IPS-18c (cell line): ENCODE data around the gene EPS15.
"Not testable (repeated sequence)": the region's sequence is repeated elsewhere in the genome, so short reads cannot be mapped to it uniquely, and the experiment has no call there.

Experiments used
- H3K4me3 ChIP-seq: 2 replicates; pipeline ENCODE4 v1.7.0; 2013; ENCODE audit warnings: low read depth, mild to moderate bottlenecking, low read length, moderate library complexity; ENCODE audit not compliant: insufficient read depth
- H3K9me3 ChIP-seq: one replicate; pipeline ENCODE4 v1.6.1; 2013; ENCODE audit warnings: mild to moderate bottlenecking, low read length, moderate library complexity; ENCODE audit not compliant: control insufficient read depth, insufficient read depth

The EPS15 gene

DNA sequence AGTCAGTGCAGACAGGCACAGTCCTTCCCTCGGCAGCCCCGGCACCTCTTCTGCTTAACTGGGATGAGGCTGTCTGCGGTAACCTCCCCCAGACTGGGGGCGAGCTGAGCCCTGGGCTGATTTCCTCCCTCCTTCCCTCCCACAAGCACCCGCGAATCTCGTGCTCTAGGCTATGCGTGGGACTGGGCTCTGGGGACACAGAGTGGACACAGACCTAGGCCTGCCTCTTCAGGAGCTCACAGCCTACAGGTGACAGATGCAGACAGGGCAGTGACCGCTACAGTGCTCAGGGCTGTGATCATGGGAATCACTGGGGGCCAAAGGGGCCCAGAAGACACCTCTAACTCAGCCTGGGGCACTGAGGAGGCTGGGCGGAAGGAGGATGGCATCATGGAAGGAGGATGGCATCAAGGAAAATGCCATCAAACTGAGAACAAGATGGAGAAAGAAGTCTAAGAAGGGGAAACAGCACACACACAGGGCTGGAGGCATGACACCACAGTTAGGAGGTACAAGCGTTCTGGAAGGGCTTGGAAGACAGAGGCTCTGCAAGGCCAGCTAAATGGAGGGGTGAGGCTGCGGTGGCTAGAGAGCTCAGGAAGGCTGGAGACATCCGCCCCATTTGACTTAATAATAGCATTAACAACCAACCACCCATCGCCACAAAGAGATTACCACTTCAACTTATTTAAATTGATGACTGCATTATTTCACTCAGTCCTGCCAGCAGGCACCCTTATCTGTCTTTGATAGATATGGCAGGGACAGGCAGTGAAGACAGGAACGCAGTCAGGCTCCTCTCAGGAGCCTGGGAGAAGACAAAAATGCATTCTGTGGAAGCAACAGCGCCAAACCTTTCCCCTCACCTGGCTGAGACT lies 192.9 kb downstream of the EPS15 start:
- H3K4me3 ChIP-seq, result no peak overlapping the region
- H3K9me3 ChIP-seq, result no peaks in the 10 kb centered on the region

DNA sequence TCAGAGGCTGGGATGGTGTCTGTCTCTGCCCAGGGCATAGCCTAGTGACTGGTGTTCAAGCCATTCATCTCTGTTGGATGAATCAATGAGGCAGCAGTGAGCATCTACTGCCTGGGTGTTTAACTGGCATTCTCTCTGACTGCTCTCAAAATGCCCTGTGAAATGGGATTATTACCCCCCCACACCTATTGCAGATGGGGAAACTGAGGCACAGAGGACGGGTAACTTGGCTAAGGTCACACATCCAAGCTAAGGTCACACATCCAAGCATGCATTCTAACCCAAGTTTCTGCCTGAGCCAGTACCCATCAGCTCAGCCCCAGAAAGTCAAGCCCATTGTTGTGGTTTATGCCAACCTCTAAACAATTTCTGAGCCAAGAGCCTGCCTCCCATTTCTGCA lies 193.7 kb downstream of the EPS15 start:
- H3K9me3 ChIP-seq, result no peaks in the 10 kb centered on the region
- H3K4me3 ChIP-seq, result no peak overlapping the region

DNA sequence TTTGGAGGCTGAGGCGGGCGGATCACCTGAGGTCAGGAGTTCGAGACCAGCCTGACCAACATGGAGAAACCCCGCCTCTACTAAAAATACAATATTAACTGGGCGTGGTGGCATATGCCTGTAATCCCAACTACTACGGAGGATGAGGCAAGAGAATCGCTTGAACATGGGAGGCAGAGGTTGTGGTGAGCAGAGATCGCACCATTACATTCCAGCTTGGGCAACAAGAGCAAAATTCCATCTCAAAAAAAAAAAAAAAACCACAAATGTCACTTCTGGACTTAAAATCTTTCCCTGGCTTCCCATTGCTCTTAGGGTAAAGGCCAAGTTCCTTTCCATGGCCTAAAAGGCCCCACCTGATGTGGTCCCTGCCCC lies 194.1 kb downstream of the EPS15 start:
- H3K9me3 ChIP-seq, H3K4me3 ChIP-seq: not testable (repeated sequence)

DNA sequence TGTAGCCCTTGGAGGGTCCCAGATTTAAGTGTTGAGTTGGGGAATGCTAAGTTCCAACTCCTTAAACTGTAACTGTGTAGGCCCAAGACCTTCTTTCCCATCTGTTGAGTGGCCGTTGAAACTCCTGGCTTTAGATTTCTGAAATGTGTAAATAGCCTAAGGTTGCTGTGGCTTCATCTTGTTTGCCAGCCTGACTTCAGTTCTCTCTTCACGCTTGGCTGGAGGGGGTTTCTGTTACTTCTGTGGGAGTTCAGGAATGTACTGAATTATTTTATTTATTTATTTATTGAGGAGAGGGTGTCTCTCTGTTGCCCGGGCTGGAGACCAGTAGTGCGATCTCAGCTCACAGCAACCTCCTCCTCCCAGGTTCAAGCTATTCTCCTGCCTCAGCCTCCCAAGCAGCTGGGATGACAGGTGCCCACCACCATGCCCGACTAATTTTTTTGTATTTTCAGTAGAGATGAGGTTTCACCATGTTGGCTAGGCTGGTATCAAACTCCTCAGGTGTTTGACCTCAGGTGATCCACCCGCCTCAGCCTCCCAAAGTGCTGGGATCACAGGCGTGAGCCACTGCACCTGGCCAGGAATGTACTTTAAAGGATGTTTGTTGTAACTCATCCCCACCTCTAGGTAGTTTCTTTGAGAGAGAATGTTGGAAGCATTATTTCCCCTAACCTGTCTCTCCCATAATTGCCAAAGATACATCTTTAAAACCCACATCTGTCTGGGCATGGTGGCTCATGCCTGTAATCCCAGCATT lies 194.6 kb downstream of the EPS15 start:
- Histone ChIP-seq H3K9me3 (no peaks in the 10 kb centered on the region), H3K4me3 (no peak overlapping the region)

DNA sequence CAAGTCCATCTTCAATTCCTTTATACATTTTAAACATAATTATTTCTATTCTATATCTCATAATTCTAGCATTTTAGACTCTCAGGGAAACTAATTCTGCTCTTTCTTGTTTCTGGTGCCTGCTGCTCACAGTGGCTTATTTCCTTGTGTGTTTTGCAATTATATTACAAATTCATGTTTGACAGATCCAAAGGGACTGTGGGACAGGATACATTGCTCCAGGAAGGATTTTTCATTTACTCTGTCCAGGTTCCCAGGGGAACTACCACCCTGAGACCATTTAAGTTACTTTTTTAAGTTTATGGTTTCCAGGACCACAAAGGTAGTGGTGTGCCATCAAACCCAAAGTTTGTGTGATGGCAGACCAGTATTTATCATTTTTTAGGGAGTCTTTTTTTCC lies 195.3 kb downstream of the EPS15 start:
- Histone ChIP-seq H3K9me3 (no peaks in the 10 kb centered on the region), H3K4me3 (no peak overlapping the region)

DNA sequence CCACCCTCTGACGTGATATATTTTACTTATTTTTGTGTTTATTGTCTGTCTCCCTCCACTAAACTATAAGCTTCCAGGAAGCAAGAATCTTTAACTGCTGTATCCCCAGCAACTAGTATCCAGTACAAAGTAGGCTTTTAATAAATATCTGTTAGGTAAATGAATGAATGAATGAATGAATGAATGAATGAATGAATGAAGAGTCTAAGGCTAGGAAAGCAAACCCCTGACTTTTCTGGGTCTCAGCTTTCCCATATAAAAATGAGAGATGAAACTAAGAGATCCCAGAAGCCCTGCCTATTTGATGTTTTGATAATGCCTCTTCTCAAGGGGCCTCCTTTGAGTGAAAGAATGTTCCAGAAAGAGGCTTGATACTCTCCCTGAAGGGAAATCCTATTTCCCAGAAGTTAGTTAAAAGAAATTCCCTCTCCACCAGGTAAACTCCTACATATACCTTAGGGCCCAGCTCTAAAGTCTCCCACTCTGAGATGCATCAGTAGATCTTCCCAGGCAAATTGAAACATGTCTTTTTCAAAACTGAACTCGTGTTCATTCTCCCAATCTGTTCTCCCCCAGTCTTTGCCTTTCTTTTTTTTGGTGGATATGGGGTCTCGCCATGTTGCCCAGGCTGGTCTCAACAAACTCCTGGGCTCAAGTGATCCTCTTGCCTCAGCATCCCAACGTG lies 196.5 kb downstream of the EPS15 start:
- H3K4me3 ChIP-seq, result no peak overlapping the region
- no peaks in the 10 kb centered on the region for H3K9me3 ChIP-seq

DNA sequence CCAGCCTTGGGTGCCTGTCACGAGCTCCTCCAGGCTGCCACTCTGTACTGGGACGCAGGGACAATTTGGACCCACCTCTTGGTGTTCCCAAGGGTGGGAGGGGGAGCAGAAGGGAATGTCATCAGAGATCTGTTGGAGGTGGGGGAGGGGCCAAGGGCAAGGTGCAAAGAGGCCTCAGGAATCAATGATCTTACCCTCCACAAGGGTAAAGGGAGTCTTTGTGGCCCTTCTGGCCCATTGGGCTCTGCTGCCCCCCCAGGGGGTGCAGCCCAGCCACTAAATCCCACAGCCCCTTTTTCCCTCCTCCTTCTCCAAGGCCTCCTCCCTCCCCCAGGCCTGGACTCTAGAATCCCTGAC lies 197.2 kb downstream of the EPS15 start:
- H3K4me3 ChIP-seq, result no peak overlapping the region; the same call in 1 of the 2 replicates
- no peaks in the 10 kb centered on the region for H3K9me3 ChIP-seq

DNA sequence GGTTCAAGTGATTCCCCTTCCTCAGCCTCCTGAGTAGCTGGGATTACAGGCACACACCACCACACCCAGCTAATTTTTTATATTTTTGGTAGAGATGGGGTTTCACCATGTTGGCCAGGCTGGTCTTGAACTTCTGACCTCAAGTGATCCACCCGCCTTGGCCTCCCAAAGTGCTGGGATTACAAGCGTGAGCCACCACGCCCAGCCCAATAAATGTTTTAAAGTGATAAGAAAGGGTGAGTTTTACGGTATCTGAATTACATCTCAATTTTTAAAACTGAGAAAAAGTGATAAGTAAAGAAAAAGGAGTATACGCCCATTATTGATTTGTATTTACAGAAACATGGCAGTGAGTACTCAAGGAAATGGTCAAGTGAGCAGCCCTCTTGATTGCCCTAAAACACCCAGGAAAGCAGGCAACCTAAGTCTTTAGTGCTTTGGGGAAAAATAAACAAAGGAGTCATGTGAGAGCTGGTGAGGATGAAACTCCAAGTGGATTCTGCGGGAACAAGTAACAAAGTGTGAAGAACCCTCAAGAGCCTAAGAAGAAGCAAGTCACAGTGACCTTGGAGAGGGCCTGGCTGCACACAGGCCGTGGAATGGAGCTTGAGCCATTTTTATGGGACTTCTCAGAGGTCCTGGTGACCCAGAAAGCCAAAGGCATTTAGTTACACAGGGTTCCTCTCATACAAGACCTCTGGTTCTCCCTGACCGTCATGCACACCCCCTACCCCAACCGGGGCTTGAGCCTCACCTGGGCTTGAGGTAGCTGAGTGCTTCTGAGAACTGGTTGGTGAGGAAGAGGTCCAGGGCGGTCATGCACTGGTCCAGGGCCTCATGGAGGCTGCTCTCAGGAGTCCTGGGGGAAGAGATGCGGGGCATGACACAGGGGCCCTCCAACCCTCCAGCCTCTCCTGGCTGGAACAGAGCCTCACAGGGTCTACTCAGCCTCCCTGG lies 197.8 kb downstream of the EPS15 start:
- Histone ChIP-seq H3K9me3 (no peaks in the 10 kb centered on the region), H3K4me3 (no peak overlapping the region; the same call in 1 of the 2 replicates)

DNA sequence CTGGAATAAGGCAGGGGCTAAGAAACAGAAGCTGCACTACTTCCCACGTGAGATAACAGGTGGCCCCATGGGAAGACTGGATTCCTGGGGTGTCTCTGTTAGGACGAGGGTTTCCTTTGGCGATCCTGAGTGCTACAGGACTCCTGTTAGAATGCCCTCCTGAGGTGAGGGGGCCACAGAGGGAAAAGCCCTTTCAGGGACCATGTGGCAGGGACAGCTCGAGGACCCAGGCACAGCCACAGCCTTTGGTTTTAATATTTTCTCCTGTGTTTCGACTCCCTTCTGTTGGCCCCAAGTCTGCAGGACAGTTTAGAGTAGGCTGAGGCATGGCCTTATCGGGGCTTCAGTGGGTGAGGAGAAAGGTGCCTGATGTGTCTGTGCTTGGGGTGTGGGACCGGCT lies 201.3 kb downstream of the EPS15 start:
- Histone ChIP-seq H3K4me3 (no peak overlapping the region), H3K9me3 (no peaks in the 10 kb centered on the region)

DNA sequence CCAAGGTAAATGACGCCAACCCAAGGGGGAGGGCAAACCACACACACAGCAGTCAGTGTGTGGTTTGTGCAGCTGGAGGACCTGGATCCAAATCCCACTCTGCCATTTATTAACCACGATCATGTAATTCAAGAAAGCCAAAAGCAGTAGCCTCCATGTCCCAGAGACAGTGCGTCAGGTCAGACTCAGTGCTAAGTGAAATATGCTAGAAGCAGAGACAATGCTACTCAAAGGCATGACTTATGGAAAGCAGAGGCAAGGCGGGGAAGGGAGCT lies 202.3 kb downstream of the EPS15 start:
- Histone ChIP-seq H3K4me3 (no peak overlapping the region), H3K9me3 (no peaks in the 10 kb centered on the region)

DNA sequence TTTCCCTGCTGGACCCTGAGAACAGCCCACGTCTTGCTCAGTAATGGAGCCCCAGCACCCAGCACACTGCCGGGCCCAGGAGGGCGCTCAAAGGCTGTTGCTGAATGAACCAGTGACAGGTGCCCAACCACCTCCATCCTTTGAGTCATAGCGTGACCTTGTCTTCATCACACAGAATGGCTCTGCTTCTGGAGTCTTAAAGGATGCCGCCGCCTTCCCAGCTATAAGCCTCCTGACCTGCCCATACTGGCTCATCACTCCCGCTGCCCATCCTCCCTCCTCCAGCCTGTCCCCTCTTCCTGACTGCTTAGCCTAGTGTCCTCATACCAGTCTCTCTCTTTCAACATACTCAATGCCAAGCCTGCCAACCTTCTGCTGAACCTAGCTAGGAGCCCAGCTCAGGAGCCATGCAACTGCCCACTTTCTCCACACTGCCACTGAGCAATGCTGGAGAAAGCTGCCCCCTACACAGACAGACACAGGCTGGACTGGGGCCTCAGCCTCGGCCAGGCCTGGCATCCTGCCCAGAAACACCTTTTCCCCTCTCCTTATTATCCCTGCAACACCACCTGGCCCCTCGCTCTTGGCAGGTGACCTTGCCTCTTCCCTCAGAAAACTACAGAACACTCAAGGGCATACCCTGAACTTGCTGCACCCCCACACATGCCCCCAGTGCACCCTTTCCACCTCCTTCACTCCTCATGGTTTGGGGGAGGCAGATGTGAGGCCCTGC lies 202.8 kb downstream of the EPS15 start:
- Histone ChIP-seq H3K4me3 (no peak overlapping the region), H3K9me3 (no peaks in the 10 kb centered on the region)

DNA sequence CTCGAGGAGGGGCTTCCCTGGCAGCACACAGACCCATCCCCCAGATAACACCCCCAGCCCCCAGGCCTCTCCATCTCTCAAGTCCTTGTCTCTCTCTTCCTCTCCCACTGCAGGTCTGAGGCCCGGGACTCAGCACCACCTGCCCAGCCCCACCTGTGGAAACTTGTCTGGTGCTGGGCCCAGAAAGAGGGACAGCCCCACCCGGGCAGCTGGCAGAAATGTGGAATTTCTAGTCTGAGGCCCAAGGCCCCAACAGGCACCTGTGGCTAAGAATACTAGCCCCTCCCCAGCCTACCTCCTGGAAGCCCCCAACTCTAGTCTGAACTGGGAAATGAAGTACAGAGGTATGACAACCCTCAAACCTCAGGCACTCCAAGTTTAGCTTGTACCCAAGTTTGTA lies 204.1 kb downstream of the EPS15 start:
- Histone ChIP-seq H3K9me3 (no peaks in the 10 kb centered on the region), H3K4me3 (no peak overlapping the region)

DNA sequence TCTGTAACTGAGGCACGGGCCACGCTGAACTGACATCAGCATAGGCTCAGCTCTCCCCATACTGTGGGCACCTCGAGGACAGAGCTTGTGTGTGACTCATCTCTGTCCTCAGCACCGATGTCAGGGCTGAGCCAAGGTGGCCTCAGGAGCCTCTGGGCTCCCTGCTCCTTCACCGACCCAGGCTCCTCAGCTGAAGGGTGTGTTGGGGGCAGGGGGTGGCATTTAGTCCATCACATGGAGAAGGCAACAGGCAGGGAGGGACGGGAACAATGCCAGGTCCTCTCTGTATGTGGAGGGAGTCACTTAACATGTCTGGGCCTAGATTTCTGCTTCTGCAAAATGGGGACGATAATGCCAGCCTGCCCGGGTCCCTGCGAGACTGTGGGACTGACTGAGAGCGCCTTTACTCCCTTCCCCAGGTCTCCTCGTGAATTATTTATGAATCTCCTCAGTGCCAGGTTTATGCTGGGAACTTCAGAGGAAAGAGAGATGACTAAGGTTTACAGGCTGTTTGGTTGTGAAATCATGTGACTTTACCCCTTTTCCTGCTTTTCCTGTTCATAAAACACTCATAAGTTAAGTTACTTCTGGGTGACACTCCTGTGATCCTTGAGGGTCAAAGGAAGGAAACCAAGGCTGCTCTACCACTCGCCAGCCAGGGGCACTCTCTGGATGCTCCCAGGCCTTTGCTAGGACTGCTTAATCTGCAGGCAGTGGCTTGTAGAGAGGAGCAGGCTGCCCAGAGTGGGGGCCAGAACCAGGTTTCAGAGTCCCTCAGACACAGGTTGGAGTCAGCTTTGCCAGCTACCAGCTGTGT lies 204.9 kb downstream of the EPS15 start:
- Histone ChIP-seq H3K4me3 (no peak overlapping the region; the same call in 1 of the 2 replicates), H3K9me3 (no peaks in the 10 kb centered on the region)

DNA sequence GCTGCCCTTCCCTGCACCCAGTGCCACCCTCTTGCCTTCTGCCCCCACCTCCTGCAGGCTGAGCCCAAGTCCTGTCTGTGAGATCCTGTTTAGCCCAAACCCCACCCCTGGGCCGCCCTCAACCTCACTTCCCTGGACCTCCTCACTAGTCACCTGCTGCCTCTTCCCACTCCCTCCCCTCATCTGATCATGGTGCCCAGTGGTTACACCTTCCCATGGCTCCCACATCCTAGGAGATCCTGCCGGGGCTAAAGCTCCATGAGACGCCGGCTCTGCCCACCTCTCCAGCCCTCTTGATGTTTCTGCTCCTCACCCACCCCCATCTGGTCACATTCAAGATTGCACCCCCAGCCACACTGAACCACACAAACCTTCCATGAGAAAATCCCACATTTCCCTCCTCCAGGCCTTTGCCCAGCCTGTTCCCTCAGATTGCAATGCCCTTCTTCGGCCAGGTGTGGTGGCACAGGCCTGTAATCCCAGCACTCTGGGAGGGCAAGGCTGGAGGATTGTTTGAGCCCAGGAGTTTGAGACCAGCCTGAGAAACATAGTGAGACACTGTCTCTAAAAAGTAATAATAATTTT lies 205.7 kb downstream of the EPS15 start:
- H3K4me3 ChIP-seq, result no peak overlapping the region
- no peaks in the 10 kb centered on the region for H3K9me3 ChIP-seq

DNA sequence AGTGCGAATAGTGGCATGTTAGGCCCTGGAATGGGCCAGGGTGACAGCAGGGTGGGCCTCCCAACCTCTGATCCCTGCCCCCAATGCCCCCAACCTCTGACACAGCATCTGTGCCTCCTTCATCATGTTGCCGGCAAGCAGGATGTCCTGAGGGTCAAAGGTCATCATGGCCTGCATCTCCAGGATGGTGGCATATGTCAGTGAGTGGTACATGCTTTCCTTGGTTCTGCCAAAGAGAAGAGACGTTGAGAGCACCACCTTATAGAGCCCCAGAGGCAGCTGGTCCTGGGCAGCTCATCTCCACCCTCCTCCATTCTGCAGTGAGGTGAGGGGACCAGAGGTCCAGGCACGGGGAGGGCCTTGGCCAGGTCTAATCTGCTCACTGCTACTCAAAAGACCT lies 206.3 kb downstream of the EPS15 start:
- Histone ChIP-seq H3K9me3 (no peaks in the 10 kb centered on the region), H3K4me3 (no peak overlapping the region)

DNA sequence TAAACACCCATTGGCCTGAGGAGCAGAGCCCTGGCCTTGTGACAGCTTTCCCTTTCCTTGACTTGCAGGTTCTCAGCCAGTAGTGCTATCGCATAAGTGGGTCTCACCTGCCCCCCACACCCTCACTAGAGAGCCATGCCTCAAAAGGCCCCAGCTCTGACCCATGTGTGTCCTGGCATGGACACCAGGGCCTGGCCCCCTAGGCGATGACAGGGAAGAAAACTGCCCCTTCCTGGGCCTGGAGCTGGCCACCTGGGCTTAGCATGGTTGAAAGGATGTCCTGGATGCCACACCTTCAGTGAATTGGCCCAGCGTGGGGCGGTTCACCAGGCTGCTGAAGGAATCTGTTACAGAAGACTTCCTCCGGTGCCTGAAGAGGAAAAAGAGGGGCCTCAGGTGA lies 207.2 kb downstream of the EPS15 start:
- Histone ChIP-seq H3K9me3 (no peaks in the 10 kb centered on the region), H3K4me3 (no peak overlapping the region)
